Fibroblast of lung (primary cell): ENCODE measurements around the gene KIAA0040.

Experiments
- EZH2 ChIP-seq: IDR thresholded peaks from 2 replicates; pipeline ENCODE4 v1.5.1; 2012; ENCODE audit warnings: low read length, control low read depth, mild to moderate bottlenecking; ENCODE audit errors: missing control alignments
- TF ChIP-seq, protein P1 (sequence below), 2 donors: IDR thresholded peaks in 1 of 2; conservative IDR thresholded peaks in 1 of 2; 1 replicate in 1 of 2; 2 replicates in 1 of 2; pipeline ENCODE4 v1.5.1; 2011 to 2012; ENCODE audit warnings: low read length in 2 of 2, control low read depth in 1 of 2, inconsistent platforms in 1 of 2, low read depth in 1 of 2, mild to moderate bottlenecking in 1 of 2

- TF ChIP-seq, protein P1, sequence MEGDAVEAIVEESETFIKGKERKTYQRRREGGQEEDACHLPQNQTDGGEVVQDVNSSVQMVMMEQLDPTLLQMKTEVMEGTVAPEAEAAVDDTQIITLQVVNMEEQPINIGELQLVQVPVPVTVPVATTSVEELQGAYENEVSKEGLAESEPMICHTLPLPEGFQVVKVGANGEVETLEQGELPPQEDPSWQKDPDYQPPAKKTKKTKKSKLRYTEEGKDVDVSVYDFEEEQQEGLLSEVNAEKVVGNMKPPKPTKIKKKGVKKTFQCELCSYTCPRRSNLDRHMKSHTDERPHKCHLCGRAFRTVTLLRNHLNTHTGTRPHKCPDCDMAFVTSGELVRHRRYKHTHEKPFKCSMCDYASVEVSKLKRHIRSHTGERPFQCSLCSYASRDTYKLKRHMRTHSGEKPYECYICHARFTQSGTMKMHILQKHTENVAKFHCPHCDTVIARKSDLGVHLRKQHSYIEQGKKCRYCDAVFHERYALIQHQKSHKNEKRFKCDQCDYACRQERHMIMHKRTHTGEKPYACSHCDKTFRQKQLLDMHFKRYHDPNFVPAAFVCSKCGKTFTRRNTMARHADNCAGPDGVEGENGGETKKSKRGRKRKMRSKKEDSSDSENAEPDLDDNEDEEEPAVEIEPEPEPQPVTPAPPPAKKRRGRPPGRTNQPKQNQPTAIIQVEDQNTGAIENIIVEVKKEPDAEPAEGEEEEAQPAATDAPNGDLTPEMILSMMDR (conservative IDR thresholded peaks at IDR 0.05 in 1 of 2, IDR thresholded peaks at IDR 0.05 in 1 of 2; ENCODE audit: low read depth in 1 of 2, low read length in 2 of 2): no peak
- no peak for TF ChIP-seq EZH2
Observed at GRCh38 chr1:175176246-175176645, 16.3 kb downstream of the KIAA0040 start.
